A172 (cell line): ENCODE results near the gene GHRHR. TPM values are rescaled to one million over a fixed set of nuclear protein-coding genes. Genes with fewer than 3 reads are reported as not detected.

Source experiments
- DNase-seq: peaks from one replicate; pipeline ENCODE4 v3.0.0-alpha.2; 2015; ENCODE audit warnings: low spot score
- total RNA-seq: library from RNA; depleted of rRNA; stranded (reverse); fragments of >200 nt; shearing (Covaris generic); gene quantifications from 2 replicates; pipeline ENCODE4 v1.2.3, GENCODE V29; 2014

Gene GHRHR
- total RNA-seq, 1 experiment from 2014 or later, result not detected

DNA sequence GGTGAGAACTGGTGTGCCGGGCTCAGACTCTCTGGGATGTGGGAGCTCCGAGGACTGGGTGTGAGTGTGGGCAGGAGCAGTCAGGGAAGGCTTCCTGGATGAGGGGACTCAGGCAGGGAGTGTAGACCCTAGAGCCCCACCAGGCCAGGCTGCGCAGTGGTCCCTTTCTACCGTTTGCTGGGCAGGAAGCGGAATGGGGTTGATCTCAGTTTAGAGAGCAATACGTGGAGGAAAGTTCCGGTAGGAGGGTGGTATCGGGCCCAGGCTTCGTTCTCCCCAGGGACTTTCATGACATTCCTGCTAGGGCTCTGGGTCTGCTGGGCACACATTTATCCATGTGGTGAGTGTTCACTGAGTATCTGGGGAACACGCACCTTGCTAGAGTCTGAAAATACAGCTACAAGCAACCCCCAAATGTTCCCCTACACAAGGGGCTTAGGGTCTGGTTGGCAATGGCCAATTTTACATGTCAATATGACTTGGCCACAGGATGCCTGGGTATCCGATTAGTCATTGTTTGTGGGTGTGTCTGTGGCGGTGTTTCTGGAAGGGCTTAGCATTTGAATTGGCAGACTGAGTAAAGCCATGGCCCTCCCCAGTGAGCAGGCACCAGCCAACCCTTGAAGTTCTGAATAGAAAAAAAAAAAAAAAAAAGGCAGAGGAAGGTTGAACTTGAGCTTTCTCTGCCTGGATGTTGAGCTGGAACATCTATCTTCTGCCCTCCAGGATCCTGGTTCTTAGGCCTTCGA, 20.8 kb downstream of the GHRHR start:
- DNase-seq, result peak; percentile 86

DNA sequence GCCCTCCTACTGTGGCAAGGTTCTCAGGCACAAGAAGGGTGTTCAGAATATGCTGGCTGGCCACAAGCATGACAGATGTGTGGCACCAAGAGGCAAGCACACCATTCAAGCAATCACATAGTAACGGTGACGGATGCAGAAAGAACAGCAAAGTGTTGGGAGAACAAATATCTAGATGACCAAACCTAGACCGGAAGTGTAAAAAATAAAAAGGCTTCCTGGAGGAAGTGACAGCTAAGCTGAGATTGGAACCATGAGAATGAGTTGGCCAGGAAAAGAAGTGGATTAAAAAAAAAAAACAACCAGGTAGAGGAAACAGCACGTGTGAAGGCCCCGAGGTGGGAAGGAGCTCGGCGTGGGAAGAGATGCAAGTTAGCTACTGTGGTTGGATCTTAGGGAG, 22.0 kb downstream of the GHRHR start:
- DNase-seq, result no peak

DNA sequence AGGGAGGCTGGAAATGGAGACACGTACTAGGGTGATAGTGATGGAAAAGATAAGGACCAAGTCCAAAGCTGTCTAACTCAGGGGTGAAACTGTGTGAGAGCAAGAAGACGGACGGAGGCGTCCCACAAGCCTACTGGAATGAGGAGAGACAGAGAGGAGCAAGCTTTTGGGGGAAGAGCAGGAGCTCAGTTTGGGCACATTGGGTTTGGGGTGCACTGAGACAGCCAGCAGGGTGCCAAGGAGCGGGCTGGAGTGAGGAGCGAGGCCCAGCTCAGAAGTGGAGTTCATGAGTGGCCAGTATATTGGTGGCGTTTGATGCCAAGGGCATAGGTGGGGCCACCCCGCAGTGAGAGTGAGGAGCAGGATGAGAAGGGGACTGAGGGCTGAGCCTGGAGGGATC, 22.6 kb downstream of the GHRHR start:
- DNase-seq, result no peak

DNA sequence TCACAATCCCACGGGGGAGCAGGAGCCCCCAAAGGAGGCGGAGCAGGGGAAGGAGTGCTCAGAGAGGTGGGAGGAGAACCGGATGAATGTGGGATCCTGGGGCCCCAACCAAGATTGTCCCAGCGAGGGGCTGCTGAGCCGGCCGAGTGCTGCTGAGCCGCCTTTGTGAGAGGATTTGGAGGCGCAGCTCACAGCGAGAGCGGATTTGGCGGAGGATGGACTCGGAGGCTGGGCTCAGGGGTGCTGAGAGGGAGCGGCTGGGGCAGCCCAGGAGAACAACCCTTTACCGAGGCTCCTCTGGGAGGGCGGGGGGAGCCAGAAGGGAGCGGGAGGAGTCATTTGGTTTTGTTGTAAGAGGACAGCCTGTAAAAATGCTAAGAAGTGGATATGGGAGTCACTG, 23.0 kb downstream of the GHRHR start:
- no peak for DNase-seq

DNA sequence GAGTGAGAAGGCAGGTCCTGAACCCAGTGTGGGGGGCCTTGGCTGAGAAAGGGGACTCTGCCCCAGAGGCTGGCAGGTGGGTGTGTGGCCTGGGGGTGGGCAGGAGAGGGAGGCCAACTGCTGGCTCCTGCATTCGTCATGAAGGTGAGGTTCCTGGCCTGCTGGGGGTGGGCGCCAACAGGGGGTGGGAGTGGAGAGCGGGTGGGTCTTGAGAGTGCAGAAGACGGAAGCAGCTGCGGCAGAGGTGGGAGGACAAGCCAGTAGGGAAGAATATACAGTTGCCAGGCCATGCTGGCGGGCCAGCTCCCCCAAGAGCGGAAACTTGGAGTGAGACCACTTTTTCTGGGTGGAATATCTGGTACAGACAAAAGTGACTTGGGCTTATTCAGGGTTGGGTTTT, 23.4 kb downstream of the GHRHR start:
- no peak for DNase-seq

DNA sequence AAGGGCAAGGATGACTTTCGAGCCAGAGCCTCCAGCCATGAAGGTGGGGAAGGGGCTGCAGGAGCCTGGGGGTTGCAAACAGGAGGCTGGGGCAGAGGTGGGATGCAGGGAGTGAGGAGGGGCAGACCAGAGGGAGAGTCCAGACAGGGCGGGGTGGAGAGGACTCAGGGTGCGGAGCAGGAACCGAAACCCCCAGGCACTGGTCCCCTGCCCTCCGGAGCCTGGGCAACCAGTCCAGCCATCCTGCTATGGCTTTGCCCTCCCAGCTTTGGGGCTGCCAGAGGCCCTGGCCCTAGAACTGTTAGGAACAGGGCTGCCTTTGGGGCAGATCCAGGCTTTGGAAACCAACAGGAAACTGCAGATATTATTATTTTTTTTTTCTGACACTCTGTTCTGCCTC, 24.2 kb downstream of the GHRHR start:
- DNase-seq, result no peak

DNA sequence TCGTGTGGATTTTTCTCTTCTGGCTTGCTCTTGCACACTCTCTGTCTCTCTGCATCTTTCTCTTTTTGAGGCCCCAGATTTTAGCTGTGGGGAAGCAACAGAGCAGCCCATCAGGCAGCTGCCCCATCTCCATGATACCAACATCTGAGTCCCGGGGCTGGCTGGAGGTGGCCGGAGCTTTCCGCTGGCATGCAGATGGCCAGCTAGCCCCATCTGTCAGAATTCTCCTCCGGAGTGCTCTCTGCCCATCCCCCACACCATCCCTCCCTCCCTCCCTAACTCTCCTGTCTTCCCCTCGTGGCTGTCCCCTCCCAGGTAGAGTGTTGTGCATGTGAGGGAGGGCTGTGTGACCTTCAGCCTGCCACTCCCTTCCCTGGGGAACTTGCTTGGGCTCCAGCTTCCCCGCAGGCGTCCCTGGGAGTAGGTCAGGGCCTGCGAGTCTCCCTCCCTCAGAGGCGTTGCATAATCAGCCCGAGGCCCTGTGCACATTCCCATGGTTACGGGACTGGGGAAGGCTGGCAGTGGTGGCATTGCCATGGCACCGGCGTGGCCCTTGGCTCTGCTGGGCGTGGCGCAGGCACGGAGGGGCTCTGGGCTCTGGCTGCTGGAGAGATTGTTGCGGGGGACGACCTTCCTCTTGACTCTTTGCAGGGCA, 24.7 kb downstream of the GHRHR start:
- DNase-seq, result no peak

DNA sequence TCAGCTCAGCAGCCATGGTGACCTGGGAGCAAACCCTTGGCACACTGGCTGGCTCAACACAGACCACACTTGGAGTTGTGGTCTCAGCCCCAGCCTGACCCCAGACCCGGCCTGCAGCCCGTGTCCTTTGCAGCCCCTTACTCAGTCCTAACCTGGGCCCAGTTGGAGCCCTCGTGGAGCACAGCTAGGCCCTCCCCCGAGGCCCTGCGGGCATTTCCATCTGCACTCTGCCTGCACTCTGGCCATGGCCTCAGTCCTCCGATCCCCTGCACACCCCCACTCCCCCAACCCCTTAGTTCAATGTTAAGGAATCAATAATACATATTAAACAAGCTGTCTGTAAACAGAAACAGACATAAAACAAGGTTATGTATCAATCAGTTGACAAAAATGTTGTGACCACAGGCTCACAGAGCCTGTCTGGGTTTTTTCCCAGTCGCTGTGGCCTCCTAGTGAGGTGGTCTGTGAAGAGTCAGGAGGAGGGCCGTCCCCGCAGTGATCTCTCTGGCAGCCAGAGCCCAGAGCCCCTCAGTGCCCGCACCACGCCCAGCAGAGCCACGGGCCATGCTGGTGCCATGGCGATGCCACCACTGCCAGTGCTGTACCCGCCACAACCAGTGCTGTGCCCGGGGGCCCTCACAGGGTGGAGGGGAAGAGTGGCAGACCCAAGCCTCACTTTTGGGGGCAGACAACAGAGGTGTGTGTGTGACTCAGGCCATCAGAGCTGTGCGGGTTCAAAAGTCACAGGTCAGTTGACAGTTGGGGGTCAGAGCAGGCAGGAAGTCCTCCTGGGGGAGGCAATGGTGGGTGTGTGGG, 25.5 kb downstream of the GHRHR start:
- DNase-seq, result no peak

DNA sequence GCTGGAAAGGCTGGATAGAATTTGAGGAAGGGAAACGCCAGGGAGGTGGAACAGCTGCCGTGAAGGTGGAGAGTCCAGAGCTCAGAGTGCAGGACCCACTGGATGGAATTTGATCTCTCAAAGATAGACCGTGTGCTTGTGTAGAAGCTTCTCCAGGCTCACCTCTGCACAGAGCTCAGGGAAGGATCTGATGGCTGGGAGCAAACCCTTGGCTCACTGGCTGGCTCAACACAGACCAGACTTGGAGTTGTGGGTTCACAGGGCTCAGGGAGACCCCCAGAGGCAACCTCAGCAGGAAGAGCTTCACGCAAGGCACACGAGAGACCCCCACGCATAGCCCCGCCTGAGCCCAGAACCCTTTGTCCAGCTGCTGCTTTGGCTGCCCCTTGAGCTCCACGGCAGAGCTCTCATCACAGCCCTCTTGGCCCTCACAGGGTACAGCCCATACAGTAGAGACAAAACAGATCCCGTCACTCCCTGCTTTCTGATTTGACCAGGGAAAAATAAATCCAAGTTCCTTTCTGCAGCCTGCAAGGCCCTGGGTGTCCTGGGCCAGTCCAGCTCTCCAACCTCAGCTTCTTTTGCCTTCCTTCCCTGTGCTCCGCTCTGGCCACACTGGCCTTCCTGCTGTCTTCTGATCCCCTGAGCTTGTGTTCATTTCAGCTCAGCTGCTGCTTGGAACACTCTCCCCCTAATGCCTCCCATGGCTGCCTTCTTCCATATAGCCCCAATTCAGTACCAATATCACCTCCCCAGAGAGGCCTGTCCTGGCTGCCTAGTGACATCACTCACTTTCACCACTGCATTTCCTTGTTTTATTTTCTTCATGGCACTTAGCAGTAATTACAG, 26.3 kb downstream of the GHRHR start:
- DNase-seq, result no peak

DNA sequence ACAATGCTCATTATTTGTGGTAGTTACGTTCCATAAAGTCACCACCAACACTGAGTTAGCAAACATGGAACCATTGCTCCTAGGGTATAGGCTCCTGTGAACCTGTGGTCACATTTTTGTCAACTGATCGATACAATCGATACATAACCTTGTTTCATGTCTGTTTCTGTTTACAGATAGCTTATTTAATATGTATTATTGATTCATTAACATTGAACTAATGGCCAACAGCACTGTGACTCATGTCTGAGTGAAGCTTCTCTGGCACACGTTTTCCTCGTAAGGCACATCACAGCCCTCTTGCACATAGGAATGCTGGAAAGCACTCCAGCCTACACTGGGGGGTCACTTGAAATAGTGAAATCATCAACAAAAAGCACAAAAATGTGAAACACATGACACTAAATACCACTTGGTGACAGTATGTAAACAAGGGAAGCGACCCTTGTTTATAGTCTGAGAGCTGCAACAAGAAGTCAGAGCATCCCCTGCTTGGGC, 27.0 kb downstream of the GHRHR start:
- no peak for DNase-seq

DNA sequence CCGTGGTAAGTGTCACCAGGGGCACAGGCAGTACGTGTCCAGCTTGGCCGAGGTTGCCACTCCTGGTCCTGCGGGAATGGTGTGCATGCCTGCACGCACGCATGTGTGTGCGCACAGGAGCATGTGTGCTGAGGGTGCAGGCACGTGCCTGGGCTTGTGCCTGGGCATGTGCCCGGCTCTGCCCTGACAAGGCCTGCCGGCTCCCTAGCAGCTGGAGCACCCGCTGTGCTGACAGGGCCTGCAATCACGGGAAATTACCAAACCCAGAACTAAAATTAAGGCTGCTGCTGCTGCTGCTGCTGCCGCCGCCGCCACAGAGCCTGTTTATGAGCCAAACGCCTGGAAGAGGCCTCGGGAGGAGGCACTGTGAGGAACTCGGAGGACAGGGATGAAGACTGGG, 28.7 kb downstream of the GHRHR start:
- DNase-seq, result no peak

DNA sequence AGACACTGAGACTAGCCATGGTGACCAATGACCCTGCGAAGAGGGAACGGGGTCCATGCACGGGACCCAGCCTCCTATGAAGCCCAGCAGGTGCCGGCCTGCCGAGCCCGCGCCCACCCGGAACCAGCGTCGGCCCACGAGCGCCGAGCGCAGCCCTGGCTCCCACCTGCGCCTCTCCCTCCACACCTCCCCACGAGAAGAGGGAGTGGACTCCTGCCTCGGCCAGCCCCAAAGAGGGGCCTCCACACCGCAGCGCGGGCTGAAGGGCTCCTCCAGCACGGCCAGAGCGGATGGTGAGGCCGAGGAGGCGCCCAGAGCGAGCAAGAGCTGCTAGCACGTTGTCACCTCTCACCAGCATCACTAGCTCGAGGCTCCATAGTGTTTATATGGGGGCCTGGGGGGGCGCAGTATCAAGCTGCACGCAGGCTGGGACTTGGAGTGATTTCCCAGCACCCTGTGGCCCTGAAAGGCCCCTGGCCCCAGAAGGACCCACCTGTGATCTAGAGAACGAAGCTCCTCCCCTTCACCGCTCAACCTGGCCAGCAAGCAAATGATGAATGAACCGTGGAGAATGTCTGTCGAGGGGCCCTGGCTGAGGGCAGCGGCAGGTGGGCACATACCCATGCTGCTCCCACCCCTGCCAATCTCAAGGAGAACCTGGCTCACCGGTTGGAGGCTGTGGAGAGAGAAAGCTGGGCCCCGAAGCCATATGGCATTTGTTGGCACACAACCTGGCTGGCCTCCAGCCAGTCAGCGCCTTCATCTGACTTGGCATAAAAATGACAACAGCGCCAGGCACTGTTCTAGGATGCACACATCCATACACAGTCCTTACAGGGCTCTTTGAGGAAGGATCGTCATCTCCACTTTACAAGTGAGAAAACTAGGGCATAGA, 30.7 kb downstream of the GHRHR start:
- DNase-seq, result no peak

DNA sequence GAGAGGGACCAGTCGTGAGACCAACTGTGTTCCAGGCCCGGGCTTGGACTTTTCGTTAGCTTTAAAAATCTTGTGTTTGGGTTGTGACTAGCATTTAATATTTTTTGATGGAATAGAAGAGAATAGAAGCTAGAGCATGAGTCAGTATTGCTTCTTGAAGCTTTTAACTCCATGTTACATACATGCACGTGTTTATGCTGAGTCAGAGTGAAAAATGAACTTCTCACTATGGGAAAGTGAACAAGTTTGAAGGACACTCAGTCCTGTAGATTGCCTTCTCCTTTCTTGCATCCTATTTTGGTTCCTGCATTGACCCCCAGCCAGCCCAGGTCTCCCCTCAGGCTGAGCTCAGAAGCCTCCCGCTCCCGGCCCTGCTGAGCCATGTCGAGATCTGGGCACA, 31.8 kb downstream of the GHRHR start:
- DNase-seq, result no peak

DNA sequence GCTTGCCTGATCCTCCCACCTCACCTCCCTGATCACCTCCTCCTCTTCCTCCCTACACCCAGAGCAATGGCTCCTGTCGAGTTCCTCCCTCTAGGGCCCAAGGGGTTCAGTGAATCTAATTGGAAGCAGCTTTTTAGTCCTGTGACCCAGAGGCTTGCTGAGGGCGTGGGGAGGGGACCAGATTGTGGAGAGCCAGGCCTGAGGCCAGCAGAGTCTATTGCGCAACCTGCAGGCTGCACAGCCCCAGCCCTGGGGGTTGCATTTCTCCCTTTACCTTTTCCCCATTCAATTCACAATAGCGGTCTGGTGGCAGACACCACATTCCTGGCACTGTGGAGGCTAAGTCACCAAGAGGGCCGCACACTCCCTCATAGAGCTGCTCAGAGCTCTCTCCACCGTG, 32.5 kb downstream of the GHRHR start:
- no peak for DNase-seq

DNA sequence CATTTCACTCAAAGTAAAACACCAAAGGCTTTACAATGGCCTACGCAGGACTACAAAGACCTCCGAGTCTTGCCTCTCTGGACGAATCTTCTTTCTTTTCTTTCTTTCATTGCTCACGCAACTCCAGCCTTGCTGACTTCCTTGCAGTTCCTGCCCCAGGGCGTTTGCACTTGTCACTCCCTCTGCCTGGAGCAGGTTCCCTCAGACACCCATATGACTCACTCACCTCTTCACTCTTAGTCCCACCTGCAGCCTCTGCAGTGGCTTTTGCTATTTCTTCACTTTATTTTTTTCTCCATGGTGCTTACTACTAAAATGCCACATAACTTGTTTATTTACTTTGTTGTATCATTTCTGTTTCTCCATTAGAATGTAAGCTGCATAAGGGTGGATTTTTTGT, 33.1 kb downstream of the GHRHR start:
- no peak for DNase-seq

DNA sequence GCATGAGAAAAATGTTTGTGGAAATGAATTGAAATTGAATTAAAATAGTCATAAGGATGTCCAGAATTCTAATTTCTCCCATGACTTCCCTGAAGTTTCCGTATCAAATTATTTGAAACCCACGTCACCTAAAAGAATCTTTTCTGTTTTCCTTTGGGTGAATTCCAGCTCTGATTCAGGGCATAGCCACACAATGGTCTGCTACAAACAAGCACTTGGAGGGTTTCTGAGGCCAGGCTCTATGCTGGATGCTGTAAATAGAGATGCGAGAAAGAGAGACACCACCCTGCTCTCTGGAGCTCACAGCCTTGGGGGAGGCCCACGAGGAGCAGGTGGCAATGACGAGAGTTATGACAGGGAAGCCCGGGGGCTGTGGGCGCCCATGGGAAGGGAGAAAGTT, 33.6 kb downstream of the GHRHR start:
- DNase-seq, result no peak

DNA sequence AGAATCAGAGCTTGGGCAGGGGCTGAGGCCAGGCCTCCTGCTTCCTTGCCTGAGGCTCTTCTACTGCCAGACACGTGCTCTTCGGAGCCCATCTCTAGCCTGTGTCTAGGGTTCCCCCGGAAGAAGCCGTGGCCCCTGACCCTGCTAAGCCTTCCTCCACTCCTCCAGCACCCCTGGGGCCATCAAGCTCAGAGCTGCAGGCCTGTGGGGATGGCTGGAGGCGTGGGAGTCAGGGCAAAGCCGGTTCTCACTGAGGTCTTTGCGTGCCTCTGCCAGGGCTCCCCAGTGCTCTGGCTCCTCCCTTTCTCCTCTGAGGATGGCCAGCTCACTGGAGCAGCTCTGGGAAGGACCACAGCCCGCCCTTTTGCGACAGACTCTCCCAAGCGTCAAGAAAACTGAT, 34.4 kb downstream of the GHRHR start:
- DNase-seq, result no peak

DNA sequence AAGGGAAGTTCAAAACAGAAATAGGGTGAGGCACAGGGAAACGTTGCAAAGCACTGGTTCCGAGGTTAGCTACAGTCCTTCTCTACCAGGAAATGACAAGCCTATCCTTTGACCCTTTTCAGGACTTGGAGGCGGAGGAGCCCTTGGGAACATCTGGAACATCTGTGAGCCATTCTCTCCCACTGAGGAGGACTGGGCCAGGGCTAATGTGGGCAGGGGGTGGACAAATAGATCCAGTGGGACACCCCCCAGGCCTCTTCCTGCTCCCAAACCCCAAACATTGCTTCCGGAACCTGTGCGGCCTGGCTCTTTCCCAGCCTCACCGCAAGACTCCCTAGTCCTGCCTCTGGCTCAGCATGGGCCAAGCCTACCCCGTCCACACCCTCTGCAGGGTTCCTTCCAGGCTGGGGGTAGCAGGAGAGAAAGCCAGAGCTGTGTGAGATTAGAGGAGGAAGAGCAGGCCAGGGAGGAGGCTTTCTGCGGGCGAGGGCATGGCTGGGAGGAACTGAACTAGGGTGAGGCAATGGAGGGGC, 36.5 kb downstream of the GHRHR start:
- DNase-seq, result no peak

DNA sequence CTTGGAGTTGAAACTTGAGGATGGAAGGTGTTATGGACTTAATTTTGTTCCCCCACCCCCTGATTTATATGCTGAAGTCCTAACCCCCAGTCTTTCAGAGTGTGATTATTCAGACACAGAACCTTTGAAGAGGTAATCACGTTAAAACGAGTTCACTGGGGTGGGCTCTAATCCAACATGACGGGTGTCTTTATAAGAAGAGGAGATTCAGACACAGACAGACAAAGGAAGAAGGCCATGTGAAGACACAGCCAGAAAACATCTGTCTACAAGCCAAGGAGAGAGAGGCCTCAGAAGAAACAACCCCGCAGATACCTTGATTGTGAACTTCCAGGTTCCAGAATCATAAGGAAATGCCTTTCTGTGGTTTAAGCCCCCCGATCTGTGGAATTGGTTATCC, 37.0 kb downstream of the GHRHR start:
- DNase-seq, result no peak

DNA sequence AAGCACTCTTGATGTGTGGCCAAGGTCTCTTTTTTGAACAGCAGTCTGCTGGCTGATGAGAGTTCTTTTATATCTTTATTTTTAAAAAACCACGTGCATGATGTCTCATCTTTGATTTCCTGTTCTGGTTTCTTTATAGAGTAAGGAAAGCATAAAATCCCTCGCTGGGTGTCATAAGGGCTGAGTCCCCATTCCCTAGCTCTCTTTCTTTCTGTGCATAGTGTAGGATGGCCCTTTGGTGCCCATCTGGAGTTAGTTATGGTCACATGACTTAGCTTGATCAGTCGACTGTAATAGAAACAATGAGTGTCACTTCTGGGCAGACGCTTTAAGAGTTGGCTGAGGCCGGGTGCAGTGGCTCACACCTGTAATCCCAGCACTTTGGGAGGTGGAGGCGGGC, 38.5 kb downstream of the GHRHR start:
- DNase-seq, result peak; percentile 80
